Measurements from ENCODE around the gene SOCS4.
"Not testable (repeated sequence)": the region's sequence is repeated elsewhere in the genome, so short reads cannot be mapped to it uniquely, and the experiment has no call there.

Gene SOCS4

DNA sequence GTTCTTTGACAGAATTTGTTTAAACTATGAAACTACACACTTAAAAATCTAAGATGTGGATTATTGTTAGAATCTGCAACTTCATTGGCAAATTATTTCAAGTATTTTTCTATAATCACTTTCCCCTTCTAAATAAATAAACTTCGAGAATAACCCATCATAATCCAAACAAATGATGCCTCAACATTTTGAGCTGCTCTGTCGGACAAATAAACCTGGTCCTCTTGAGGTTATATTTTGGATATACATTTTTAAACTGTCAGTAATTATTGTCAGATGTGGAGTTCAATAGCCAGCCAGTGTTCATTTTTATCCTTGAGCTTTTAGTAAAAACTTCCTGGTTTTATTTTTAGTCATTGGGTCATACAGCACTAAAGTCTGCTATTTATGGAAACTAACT, 37.9 kb downstream of the SOCS4 start:
- H3K27ac Mint-ChIP-seq; H3K9me3 Mint-ChIP-seq; H3K4me3 Mint-ChIP-seq; H3K27me3 Mint-ChIP-seq; H3K4me1 Mint-ChIP-seq (ENCODE audit: low read depth): not testable (repeated sequence)
- peaks cover 77% of the 10 kb centered on the region for H3K36me3 Mint-ChIP-seq (ENCODE audit: low read depth)

DNA sequence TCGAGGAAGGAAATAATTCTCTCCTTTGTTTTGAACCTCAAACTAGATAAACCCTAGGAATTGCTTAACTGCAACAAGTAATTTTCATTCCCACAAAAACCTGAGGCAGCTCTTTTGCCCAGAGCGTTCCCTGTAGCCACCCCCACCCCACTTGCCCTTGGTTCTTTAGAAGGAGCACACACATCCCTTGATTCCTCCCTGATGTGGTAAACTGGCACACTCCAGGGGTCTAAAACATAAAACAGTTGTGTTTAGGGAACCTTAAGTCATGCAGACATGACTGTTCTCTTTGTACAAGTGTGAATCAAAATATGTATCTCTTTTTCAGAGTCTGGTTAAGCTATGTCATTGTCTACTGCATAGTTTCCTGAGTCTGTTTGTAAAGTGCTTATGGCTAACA, 38.4 kb downstream of the SOCS4 start:
- Mint-ChIP-seq H3K9me3 (no peaks in the 10 kb centered on the region), H3K27me3 (no peaks in the 10 kb centered on the region), H3K4me1 (ENCODE audit: low read depth) (peaks cover 9% of the 10 kb centered on the region), H3K4me3 (no peak overlapping the region), H3K36me3 (ENCODE audit: low read depth) (peaks cover 76% of the 10 kb centered on the region), H3K27ac (no peak overlapping the region)

DNA sequence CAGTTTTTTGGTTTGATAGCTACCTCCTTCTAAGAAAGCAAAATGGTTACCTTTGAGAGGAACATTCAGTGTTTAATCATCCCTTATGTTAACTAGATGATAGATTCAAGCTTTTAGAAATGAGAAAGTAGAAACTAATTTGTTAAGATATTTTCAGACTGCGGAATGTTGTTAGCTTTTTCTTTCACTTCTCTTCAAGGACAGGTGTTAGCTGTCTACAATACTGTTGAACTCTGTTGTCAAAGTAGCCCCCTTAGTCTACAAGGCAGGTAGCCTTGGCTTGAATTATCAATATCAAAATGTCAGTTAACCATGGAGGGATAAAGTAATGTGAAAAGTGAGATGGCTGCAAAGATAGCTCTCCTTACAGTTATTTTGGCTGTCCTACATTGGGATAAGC, 39.2 kb downstream of the SOCS4 start:
- peak overlapping the region; percentile 2 for H3K27ac Mint-ChIP-seq
- peaks cover 71% of the 10 kb centered on the region for H3K36me3 Mint-ChIP-seq (ENCODE audit: low read depth)
- no peaks in the 10 kb centered on the region for H3K27me3 Mint-ChIP-seq
- no peaks in the 10 kb centered on the region for H3K9me3 Mint-ChIP-seq
- H3K4me3 Mint-ChIP-seq: no peak overlapping the region
- H3K4me1 Mint-ChIP-seq (ENCODE audit: low read depth): peaks cover 15% of the 10 kb centered on the region

DNA sequence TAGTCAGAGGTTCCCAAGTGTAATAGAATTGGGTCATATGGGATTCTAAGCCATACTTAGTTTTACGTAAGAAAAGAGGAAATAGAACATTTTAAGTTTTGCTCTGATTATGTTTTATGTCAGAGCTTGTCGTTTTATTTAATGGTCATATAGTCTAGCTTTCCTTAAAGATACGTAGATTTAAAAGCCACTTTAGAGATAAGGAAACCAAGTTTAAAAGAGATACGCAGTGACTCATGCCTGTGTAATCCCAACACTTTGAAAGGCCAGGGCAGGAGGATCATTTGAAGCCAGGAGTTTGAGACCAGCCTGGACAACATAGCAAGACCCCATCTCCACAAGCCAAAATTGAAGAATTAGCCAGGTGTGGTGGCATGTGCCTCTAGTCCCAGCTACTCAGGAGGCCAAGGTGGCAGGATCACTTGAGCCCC, 44.0 kb downstream of the SOCS4 start:
- peak overlapping the region; percentile 87 for H3K27ac Mint-ChIP-seq
- no peak overlapping the region for H3K4me3 Mint-ChIP-seq
- H3K4me1 Mint-ChIP-seq (ENCODE audit: low read depth): peaks cover 37% of the 10 kb centered on the region
- peaks cover 26% of the 10 kb centered on the region for H3K36me3 Mint-ChIP-seq (ENCODE audit: low read depth)
- no peaks in the 10 kb centered on the region for H3K27me3 Mint-ChIP-seq
- no peaks in the 10 kb centered on the region for H3K9me3 Mint-ChIP-seq

DNA sequence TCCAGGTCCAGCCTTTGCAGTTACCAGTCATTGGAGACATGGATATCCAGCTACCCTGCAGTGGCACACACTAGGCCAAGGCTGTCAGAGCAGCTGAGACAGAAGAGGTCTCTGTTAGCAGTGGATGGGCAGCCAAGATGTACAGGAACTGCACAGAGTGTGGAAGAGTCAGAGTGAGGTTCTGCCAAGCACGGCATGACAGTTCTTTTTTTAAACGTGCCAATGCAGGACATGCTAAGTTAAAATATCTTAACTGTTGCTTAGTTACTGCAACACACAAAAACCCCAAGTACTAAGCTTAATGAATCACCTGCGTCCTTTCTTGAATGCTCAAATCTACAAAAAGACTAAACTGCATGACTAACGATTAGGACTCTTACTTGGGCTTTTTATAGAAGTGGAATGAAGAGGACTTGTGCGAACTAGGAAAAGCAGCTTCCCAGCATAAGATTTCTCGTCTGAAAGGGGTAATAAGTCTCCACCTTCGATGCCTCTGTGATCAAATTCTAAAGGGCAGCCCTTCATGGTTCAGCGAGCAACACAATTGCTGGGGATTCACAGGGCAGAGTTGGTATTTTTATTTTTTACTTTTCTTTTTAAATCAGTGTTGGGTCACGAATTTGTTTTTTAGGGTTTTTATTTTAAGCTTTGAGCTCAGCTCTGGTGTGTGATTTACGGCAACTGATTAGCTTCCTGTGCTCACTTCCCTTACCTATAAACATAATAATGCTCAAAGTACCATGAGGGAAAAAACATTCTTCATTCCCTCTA, 45.0 kb downstream of the SOCS4 start:
- peak overlapping the region; percentile 52 for H3K4me3 Mint-ChIP-seq
- no peaks in the 10 kb centered on the region for H3K27me3 Mint-ChIP-seq
- H3K4me1 Mint-ChIP-seq (ENCODE audit: low read depth): peaks cover 37% of the 10 kb centered on the region
- no peaks in the 10 kb centered on the region for H3K9me3 Mint-ChIP-seq
- peak overlapping the region; percentile 87 for H3K27ac Mint-ChIP-seq
- peaks cover 19% of the 10 kb centered on the region for H3K36me3 Mint-ChIP-seq (ENCODE audit: low read depth)

DNA sequence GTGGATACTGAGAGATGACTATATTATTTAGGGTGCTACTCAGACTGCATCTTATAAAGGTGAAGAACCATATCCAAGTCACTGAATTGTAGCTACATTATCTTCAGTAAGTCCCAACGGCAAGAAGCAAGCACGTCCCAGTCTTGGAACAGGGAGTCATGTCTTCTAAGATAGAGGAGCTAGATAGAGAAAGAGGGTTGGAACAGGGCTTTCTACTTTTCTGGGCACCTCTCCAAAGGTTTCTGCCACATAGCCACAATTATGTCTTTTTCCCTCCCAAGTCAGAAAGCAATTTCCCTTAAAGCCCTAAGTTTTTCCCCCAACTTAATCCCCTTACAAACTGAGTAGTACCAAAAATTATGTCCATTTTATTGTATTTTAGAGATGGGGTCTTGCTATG, 46.8 kb downstream of the SOCS4 start:
- Mint-ChIP-seq H3K4me3 (no peak overlapping the region), H3K27ac (no peak overlapping the region), H3K9me3 (no peaks in the 10 kb centered on the region), H3K4me1 (ENCODE audit: low read depth) (peaks cover 37% of the 10 kb centered on the region), H3K27me3 (no peaks in the 10 kb centered on the region), H3K36me3 (ENCODE audit: low read depth) (peaks cover 7% of the 10 kb centered on the region)

DNA sequence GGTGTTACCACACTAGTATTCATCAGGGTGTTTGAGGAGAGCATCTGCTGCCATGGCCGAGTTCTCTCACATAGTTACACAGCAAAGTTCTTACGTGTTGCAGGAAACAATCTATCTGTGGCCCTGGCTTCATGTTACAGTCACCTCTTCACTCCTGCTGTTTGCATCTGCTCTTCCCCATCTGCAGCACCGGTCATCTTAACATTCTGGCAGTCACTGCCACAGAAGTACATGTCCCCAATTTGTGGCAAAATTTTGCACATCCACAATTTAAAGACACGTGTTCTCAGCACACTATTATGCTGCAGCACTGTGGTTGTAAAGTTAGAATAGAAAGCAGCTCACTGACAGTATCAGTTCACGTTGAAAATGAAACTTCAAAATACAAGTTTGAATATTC, 47.6 kb downstream of the SOCS4 start:
- H3K4me3 Mint-ChIP-seq: no peak overlapping the region
- H3K27ac Mint-ChIP-seq: no peak overlapping the region
- no peaks in the 10 kb centered on the region for H3K27me3 Mint-ChIP-seq
- H3K9me3 Mint-ChIP-seq: no peaks in the 10 kb centered on the region
- H3K4me1 Mint-ChIP-seq (ENCODE audit: low read depth): peaks cover 37% of the 10 kb centered on the region
- peaks cover 6% of the 10 kb centered on the region for H3K36me3 Mint-ChIP-seq (ENCODE audit: low read depth)

DNA sequence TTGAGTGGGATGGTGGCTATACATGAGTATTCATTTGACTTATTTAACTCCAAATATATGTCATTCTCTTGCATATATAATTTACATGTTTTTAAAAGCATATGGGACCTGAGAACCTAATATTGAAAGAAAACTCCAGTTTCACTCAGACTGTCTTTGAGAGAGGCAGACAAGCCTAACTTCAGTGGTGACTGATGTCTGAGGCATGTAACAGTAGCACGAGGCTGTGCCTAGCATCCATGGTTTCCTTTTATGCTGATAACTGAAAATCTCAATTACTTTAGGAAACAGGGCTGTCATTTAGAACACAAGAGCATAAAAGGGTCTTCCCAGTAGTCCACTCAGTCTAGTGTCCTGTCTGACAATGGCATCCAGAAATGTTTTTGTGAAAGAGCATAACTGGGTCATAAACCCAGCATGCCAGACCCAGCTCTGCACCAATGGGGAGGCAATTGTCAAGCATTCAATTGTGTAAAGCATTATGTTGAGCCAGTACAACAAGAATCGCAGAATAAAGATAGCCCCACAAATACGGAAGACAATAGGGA, 48.7 kb downstream of the SOCS4 start:
- peaks cover 3% of the 10 kb centered on the region for H3K36me3 Mint-ChIP-seq (ENCODE audit: low read depth)
- H3K9me3 Mint-ChIP-seq: no peaks in the 10 kb centered on the region
- peaks cover 34% of the 10 kb centered on the region for H3K4me1 Mint-ChIP-seq (ENCODE audit: low read depth)
- H3K27ac Mint-ChIP-seq: no peak overlapping the region
- H3K4me3 Mint-ChIP-seq: no peak overlapping the region
- no peaks in the 10 kb centered on the region for H3K27me3 Mint-ChIP-seq

DNA sequence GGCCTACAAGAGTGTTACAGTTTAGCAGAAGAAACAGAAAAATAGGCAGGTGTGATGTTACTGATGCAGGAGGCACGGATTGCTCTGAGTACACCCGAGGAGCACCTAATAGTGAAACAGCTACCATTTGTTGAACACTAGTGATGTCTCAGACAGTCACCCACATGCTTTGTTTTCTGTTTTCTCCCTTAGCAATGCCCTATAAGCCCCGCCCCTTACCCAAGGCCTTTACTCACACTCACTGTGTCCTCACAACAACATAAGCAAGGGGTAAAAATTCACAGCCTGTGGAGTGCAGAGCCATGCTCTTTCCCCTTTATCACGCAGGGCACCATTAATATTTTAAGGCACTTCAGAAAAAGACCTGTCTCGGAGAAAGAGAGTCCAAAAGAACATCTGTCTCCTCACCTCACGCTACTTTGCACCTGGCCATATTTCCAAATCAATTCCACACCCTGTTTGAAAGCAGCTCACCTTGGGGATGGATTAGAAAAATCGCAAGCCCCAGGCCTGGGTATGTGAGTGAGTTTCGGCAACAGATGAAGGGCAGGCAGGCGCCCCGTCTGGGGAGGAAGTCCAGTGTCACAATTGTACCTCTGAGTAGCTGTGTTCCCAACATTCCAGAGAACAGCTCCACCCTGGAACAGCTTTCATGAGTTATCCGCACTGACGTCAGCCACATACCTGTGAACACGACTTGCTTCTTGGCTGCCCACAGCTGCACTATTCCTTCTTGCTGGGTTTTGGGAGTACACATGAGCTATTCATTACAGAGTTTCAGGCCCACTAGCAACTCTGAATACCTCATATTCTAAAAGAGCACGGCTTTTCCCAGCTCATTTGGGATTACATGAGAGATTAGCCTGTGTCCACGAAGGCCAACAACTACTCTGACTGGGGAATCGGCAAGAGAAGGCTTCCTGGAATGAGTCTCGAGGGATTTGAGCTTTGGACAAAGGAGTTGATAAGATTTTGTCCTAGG, 50.4 kb downstream of the SOCS4 start:
- Mint-ChIP-seq H3K27me3 (no peaks in the 10 kb centered on the region), H3K27ac (no peak overlapping the region)

DNA sequence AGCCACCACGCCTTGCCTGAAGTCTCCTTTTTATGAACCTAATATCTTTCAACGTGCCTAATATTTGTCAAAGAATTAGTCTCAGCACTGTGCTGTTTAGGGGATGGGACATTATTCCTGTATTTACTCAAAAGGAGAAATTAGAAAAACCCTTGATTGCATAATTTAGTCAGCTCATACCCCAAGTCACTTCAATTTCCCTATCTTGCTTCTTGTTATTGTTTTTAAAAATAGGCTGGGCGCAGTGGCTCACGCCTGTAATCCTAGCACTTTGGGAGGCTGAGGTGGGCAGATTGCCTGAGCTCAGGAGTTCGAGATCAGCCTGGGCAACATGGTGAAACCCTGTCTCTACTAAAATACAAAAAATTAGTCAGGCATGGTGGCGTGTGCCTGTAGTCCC, 52.9 kb downstream of the SOCS4 start:
- H3K27me3 Mint-ChIP-seq; H3K9me3 Mint-ChIP-seq; H3K36me3 Mint-ChIP-seq (ENCODE audit: low read depth); H3K27ac Mint-ChIP-seq; H3K4me1 Mint-ChIP-seq (ENCODE audit: low read depth); H3K4me3 Mint-ChIP-seq: not testable (repeated sequence)

More for the DNA sequence above, 50.4 kb downstream of the SOCS4 start:
- Mint-ChIP-seq H3K4me3 (no peak overlapping the region), H3K4me1 (ENCODE audit: low read depth) (peaks cover 17% of the 10 kb centered on the region), H3K9me3 (no peaks in the 10 kb centered on the region), H3K36me3 (ENCODE audit: low read depth) (no peaks in the 10 kb centered on the region)

DNA sequence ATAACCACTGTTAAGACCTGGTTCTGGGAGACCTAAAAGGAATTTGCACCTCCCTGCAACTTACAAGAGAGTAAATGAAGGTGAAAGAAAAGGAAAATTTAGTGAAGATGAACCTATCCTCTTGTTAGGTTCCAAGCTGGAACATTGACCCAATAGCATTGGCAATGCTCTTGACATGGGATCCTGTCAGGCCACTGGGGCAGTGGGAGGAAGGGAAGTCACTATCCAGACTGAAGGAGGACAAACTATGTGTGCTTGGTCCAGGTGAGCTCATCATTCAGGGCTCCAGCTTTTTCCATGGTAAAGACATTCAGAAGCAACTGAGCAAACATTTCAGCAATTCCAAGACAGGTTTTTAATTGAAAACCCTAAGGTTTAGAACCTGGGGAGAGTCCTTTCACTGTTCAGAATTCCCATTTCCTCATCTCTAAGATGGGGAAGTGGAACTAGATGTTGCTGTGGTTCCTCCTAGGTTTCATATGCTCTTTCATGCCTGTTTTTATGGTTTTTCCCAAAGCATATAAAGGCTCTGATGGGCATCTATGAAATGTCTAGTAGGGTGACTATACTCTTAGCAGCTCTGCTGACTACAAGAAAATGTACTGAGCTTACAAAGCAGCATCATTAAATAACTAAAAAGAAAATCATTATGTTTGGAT, 57.5 kb downstream of the SOCS4 start:
- Mint-ChIP-seq H3K27ac (no peak overlapping the region), H3K36me3 (ENCODE audit: low read depth) (no peaks in the 10 kb centered on the region), H3K4me3 (no peak overlapping the region), H3K27me3 (no peaks in the 10 kb centered on the region), H3K9me3 (no peaks in the 10 kb centered on the region), H3K4me1 (ENCODE audit: low read depth) (no peaks in the 10 kb centered on the region)

DNA sequence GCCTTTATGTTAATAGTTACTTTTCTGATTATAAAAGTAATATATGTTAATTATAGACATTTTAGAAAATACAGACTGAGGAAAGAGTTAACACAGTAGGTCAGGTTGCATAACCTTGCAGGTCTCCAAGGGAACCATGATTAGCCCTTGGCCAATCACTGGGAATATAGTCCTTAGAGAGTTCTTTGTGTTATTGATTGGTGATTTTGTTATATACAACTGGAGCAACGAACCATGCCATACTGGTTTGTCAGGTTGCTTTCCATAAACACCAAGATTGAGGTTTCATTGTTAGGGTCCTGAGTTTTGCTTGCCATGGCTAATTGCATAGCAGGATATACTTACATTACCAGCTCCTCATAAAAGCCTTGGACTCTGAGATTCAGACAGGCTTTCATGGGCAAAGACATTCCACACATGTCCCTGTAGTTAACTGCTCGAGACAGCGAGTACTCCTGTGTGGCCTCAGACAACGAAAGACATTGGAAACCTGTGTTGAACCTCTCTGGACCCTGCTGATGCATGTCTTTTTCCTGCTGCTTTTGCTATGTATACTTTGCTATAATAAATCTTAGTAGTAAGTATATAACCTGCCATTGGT, 58.1 kb downstream of the SOCS4 start:
- Mint-ChIP-seq H3K4me1 (ENCODE audit: low read depth) (no peaks in the 10 kb centered on the region), H3K27me3 (no peaks in the 10 kb centered on the region), H3K27ac (no peak overlapping the region), H3K36me3 (ENCODE audit: low read depth) (no peaks in the 10 kb centered on the region), H3K9me3 (no peaks in the 10 kb centered on the region), H3K4me3 (no peak overlapping the region)

DNA sequence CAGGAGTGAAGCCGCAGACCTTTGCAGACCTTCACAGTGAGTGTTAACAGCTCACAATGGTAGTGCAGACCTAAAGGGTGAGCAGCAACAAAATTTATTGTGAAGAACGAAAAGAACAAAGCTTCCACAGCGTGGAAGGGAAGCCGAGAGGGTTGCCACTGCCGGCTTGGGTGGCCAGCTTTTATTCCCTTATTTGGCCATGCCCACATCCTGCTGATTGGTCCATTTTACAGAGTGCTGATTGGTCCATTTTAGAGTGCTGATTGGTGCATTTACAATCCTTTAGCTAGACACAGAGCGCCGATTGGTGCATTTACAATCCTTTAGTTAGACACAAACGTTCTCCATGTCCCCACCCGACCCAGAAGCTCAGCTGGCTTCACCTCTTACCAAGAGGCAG, 59.9 kb downstream of the SOCS4 start:
- Mint-ChIP-seq H3K27me3 (no peaks in the 10 kb centered on the region), H3K4me3 (no peak overlapping the region), H3K36me3 (ENCODE audit: low read depth) (no peaks in the 10 kb centered on the region), H3K9me3 (no peaks in the 10 kb centered on the region), H3K4me1 (ENCODE audit: low read depth) (no peaks in the 10 kb centered on the region), H3K27ac (no peak overlapping the region)

DNA sequence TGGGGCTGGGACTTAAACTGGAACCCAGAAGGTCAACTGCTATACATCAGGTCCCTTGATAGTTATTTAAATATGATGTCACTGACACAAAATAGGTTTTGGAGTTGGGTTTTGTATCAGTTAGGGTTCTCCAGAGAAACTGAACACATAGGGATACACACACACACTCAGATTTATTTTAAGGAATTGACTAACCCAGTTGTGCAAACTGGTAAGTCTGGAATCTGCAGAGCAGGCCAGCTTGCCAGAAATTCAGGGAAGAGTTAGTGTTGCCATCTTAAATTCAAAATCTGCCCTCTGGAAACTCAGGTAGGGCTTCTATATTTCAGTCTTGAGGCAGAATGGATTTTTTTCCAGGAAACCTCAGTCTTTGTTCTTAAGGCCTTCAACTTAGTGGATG, 61.3 kb downstream of the SOCS4 start:
- Mint-ChIP-seq H3K9me3 (no peaks in the 10 kb centered on the region), H3K36me3 (ENCODE audit: low read depth) (no peaks in the 10 kb centered on the region), H3K27me3 (no peaks in the 10 kb centered on the region), H3K4me1 (ENCODE audit: low read depth) (no peaks in the 10 kb centered on the region), H3K27ac (no peak overlapping the region), H3K4me3 (no peak overlapping the region)
